Stimulated activated CD8-positive, alpha-beta memory T cell treated with anti-CD3 and anti-CD28 coated beads, Interleukin-2, amount 100 ng/mL, for 48 hours (primary cell): ENCODE results near the gene LRMDA.

Experiments used
- DNase-seq, 2 donors: peaks; one replicate each; pipeline ENCODE4 v3.0.0-alpha.2; 2020; ENCODE audit warnings: low read depth in 2 of 2

Gene LRMDA

GRCh38 chr10:75994357-75995040 lies 563.1 kb downstream of the LRMDA start:
- no peak for DNase-seq

- DNase-seq: no peak
These were observed 563.6 kb downstream of the LRMDA start for GRCh38 chr10:75995041-75995430.

DNA sequence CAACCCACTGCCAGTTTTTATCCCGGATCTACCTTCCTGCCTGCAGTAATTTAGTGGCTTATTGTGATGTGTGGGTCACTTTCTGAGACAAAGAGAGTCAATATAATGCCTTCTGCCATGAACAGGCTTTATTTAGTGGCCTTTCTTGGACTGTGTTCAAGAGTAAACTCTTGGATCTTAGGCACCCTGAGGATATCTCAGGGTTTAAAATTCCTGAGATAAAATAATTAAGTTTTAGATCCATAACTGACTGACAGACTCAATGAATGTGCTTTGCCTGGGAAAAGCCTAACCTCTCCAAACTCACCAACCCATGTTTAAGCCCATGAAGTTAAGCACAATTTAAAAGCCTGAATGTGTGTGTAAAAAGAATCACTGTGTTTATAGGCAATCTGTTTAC lies 564.3 kb downstream of the LRMDA start:
- no peak for DNase-seq

DNA sequence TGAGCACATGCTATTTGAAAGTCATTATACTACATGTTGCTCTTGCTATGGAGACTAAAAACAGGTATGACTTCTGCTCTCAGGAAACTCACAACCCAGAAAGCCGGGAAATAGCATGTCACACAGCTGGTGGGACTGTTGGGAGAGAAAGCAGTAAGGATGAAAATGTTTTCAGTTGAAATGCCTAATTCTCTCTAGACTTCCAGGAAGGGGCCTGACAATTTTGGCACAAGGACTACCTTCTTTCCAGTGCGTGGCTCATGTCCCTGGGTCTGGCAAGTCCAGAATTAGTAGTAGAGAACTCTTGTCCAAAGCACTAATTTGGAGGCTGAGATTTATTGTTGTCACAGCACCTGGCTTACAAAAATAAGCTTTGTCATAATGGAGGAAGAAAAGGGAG lies 567.6 kb downstream of the LRMDA start:
- no peak for DNase-seq

GRCh38 chr10:75999515-76000209 lies 568.2 kb downstream of the LRMDA start:
- DNase-seq: no peak

DNA sequence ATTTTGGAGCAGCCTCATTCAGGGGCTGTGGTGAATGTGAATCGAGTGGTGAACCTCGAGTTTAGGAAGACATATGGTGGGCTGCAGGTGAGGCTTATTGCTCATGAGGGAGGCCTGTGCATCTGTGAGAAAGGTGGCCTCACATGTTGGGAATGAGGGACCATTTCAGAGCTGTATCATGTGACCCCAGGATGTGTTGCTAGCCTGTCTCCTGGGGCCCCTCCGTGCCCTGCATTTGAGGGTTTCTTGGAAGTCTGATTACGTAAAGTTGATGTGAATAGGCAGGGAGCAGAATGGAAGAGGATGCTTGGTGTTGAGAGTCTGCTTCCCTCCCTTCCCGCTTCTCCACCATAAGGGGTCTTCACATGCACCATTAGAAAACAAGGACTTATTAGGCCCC lies 569.1 kb downstream of the LRMDA start:
- no peak for DNase-seq

DNA sequence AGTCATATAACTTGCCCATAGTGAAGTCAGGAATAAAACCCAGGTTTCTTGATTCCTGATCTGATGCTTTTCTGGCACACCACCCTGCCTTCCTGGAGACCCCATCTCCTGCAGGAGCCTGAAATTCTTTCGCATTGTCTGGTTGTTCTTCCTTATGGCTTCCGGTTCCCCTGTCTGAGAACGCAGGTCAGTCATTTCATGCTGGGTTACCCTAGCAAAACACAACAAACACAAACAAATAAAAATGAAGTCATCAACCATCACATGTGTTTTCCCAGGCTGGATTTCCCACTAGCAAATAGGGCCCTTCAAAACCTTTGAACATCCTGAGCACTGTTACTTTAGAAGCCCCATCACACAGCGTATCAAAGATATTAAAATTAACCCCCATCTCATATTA lies 569.6 kb downstream of the LRMDA start:
- DNase-seq: no peak

GRCh38 chr10:76001461-76001860 lies 570.0 kb downstream of the LRMDA start:
- no peak for DNase-seq

DNA sequence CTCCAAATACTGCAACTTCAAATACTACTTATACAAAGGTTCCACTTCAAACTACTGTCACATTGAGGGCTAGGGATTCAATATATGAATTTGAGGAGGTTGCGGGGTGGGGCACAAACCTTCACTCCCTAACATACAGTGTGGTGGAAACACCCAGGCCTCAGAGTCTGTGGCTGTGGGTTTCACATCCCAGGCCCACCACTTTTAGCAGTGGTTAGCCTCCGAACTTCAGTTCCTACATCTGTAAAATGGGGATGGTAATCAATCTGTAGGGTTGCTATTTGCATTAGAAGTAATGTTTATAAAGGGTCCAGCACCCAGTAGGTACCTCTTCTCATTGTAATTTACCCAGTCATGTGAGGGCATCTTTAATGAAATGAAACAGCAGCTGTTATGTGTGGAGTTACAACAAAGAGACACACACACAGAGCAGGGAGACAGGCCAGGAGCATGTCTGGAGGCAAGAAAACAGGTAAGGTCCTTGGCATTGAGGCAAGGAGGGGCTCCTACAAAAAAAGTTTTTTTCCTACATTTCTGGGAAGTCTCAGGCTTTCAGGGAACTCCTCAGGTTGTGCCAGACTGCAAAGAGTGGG lies 570.9 kb downstream of the LRMDA start:
- DNase-seq: no peak

GRCh38 chr10:76007667-76008181 lies 576.3 kb downstream of the LRMDA start:
- DNase-seq: no peak

- no peak for DNase-seq
These were observed 578.1 kb downstream of the LRMDA start for GRCh38 chr10:76009531-76009930.

GRCh38 chr10:76010703-76011102 lies 579.3 kb downstream of the LRMDA start:
- DNase-seq: no peak

DNA sequence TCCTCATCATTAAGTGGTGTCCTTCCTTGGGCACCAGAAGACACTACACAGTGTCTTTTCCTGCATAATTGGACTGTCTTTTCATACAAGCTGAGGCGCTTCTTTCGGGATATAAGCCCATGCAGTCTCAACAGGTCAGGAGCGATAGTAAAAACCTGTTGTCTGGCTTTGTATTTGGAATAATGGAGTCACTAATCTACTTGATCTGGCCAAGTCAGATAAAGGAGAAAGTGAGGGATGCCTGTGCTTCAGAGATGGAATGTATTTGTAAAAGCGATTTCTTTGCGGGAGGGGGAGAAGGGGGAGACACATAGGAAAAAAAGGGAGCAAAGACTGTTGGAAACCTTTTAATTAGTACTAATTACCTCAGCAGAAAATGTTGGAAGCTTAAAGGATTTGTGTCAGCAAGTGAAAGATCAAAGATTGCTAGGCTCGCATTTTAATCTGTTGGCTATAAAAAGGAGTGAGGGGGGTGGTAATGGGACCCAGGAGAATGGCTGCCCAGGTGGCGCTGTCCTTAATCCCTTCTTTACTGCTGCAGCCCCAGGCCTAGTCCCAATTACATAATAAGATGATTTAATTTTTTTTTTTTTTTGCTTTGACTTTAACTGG lies 581.4 kb downstream of the LRMDA start:
- DNase-seq: no peak

DNA sequence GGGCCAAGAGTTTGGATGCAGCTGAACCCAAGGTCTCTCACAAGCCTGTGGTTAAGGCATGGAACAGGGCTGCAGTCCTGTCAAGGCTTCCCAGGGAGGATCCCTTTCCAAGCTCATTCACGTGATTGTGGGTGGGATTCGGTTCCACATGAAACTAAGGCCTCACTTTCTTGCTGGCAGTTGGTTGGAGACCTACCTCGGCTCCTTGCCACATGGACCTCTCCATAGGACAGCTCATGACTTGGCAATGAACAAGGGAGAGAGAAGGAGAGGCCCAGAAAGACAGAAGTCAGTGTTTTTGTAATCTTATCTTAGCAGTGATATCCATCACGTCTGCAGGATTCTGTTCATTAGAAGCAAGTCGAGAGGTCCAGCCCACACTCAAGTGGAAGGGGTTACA lies 583.8 kb downstream of the LRMDA start:
- no peak for DNase-seq

GRCh38 chr10:76017026-76017732 lies 585.8 kb downstream of the LRMDA start:
- DNase-seq: no peak

DNA sequence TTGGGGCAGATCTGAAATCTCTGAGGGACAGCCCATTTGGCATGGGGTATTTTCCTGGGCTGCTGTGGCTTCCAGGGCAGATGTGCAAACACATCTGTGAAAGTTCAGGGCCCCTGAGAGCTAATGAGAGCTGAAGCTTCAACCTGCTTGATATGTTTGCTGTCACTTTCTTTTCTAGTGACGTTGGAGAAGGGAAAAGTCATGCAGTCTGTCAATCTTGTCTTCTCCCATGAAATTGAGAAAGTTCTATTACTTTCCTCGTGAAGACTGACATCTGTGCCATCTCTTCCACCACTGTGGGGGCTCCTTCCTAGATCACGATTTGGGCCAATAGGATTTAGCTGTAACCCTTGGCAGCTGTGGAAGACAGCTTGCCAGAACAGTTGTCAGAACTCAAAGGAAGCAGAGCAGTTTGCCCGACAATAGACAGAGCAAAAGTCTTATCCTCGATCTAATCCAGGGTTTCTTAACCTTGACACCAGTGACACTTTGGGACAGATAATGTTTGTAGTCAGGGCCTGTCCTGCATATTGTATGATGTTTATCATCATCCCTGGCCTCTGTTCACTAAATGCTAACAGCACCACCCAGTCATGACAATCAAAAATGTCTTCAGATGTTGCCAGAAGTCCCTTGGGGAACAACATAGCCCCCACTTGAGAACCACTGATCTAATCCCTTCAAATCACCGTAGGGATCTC lies 586.5 kb downstream of the LRMDA start:
- no peak for DNase-seq

- no peak for DNase-seq
These were observed 589.2 kb downstream of the LRMDA start for GRCh38 chr10:76020630-76021029.

GRCh38 chr10:76021398-76021797 lies 590.0 kb downstream of the LRMDA start:
- DNase-seq: no peak

GRCh38 chr10:76022366-76022765 lies 590.9 kb downstream of the LRMDA start:
- DNase-seq: no peak

DNA sequence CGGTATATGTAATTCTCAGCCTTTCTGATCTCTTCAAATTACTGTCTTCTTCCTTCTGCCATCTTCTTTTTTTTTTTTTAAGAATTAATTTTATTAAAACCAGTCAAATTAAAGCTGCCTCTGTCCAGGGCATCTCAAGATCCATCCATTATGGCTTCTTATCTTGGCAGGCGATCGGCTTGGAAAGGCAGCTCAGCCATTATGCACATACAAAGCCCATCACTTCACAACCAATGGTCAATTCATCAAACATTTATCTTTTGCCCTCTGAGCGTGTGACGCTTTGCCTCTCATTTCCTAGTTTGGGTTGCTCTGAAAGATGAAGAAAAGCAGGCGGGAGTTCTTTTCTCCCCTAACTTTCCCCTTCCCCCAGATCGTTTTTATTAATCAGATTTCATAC lies 591.6 kb downstream of the LRMDA start:
- DNase-seq: no peak

DNA sequence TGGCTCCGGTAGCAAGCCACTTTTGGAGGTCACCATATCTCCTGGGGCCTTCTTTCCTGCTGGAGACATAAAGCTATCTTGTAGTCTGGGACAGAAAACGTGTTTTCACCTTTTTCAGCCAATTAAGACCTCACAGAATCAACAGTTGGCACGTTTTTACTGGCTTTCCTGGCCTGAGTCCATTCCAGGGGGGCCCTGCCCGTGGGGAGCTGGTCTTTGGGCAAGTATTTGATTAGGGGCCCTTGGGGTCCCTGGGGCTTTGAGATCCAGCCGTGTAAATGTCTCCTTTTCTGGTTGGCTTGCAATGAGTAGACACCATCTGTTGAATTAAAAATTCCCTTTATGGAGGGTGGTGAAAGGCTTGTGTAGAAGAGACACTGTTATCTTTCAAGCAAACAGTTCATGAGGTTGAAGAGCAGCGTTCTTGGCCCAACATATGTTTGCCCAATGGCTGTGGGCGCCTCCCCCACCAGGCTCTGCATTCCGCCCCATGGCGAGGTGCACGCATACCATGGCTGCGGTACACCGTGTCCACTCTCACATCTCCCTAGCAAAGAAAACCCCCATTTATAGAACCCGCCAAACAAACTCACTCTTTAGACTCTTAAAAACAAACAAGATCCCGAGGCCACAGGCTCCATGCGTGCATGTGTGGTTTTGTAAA lies 593.2 kb downstream of the LRMDA start:
- DNase-seq: no peak
